Keratinocyte (primary cell): ENCODE data around the gene MSMP. TPM values are rescaled to one million over a fixed set of nuclear protein-coding genes. Genes with fewer than 3 reads are reported as not detected.

Experiments used
- DNase-seq: peaks from one replicate; pipeline ENCODE4 v3.0.0-alpha.2; 2011; ENCODE audit warnings: low read depth, missing footprints, low spot score
- FAIRE-seq: peaks from 2 replicates; lab custom pipeline; 2011; peaks lifted over from hg19 to GRCh38; lab: Jason Lieb, UNC
- H2AFZ ChIP-seq: 2 replicates; pipeline ENCODE4 v1.6.0; 2012; ENCODE audit warnings: low read length, control low read depth, inconsistent platforms; ENCODE audit not compliant: control insufficient read depth
- H3K27ac ChIP-seq: 2 replicates; pipeline ENCODE4 v1.5.1; 2011; ENCODE audit warnings: low read length; ENCODE audit not compliant: control insufficient read depth, insufficient read depth
- H3K27me3 ChIP-seq: 3 replicates; pipeline ENCODE4 v1.6.0; 2011; ENCODE audit warnings: low read length; ENCODE audit not compliant: control insufficient read depth, insufficient read depth; ENCODE audit errors: extremely low read depth
- H3K36me3 ChIP-seq, 2 experiments: 2 replicates in 1 of 2; 3 replicates in 1 of 2; pipeline ENCODE4 v1.5.1; 2011; ENCODE audit warnings: low read length in 2 of 2, mild to moderate bottlenecking in 1 of 2; ENCODE audit not compliant: control insufficient read depth in 2 of 2, insufficient read depth in 2 of 2; ENCODE audit errors: extremely low read depth in 1 of 2
- H3K4me1 ChIP-seq: 3 replicates; pipeline ENCODE4 v1.5.1; 2011; ENCODE audit warnings: low read length; ENCODE audit not compliant: control insufficient read depth, insufficient read depth; ENCODE audit errors: extremely low read depth
- H3K4me2 ChIP-seq: 3 replicates; pipeline ENCODE4 v1.6.0; 2011; ENCODE audit warnings: low read depth, low read length; ENCODE audit not compliant: control insufficient read depth, insufficient read depth; ENCODE audit errors: extremely low read depth
- H3K4me3 ChIP-seq, 3 experiments: fragments of 200-600 bp in 1 of 3; sonication (generic) in 1 of 3; 2 replicates in 2 of 3; 3 replicates in 1 of 3; pipeline ENCODE4 v1.5.1; 2011 to 2016; ENCODE audit warnings: low read length in 3 of 3, mild to moderate bottlenecking in 3 of 3, control low read depth in 2 of 3, inconsistent platforms in 1 of 3, low read depth in 1 of 3, mixed read lengths in 1 of 3, mixed run types in 1 of 3, moderate library complexity in 1 of 3; ENCODE audit not compliant: control insufficient read depth in 2 of 3, insufficient read depth in 2 of 3; ENCODE audit errors: extremely low read depth in 1 of 3
- H3K79me2 ChIP-seq: 2 replicates; pipeline ENCODE4 v1.6.0; 2012; ENCODE audit warnings: low read length; ENCODE audit not compliant: control insufficient read depth, insufficient read depth
- H3K9ac ChIP-seq: 3 replicates; pipeline ENCODE4 v1.6.0; 2011; ENCODE audit warnings: low read length; ENCODE audit not compliant: control insufficient read depth, insufficient read depth; ENCODE audit errors: extremely low read depth
- H3K9me1 ChIP-seq: 3 replicates; pipeline ENCODE4 v1.6.0; 2011; ENCODE audit warnings: low read length; ENCODE audit not compliant: control insufficient read depth, insufficient read depth; ENCODE audit errors: extremely low read depth
- H3K9me3 ChIP-seq: 2 replicates; pipeline ENCODE4 v1.5.1; 2012; ENCODE audit warnings: low read depth, low read length; ENCODE audit not compliant: control insufficient read depth
- H4K20me1 ChIP-seq: 3 replicates; pipeline ENCODE4 v1.6.0; 2011; ENCODE audit warnings: low read length; ENCODE audit not compliant: control insufficient read depth, insufficient read depth; ENCODE audit errors: extremely low read depth
- CTCF ChIP-seq, 3 experiments: IDR thresholded peaks in 1 of 3; conservative IDR thresholded peaks in 1 of 3; optimal IDR thresholded peaks in 1 of 3; 2 replicates in 2 of 3; 3 replicates in 1 of 3; pipeline versions ENCODE3 to v1.5.1; 2011; ENCODE audit warnings: low read length in 3 of 3, mild to moderate bottlenecking in 3 of 3, moderate library complexity in 2 of 3, control low read depth in 1 of 3, inconsistent platforms in 1 of 3; ENCODE audit not compliant: insufficient read depth in 2 of 3; ENCODE audit errors: extremely low read depth in 1 of 3
- EZH2 ChIP-seq: IDR thresholded peaks from one replicate; pipeline ENCODE4 v1.6.1; 2012; ENCODE audit warnings: inconsistent platforms, mild to moderate bottlenecking, low read length, moderate library complexity
- dilution Hi-C: fragments of 300-500 bp; cut with MboI; formaldehyde crosslinking; loops from one replicate; pipeline ENCODE4 v1.7.0; 2020; ENCODE audit warnings: low sequenced_read_pairs; ENCODE audit not compliant: extremely low pct_ligation_motif_present
- polyA plus RNA-seq, 5 experiments: library from polyadenylated mRNA; depleted of rRNA in 3 of 5; stranded (reverse) in 3 of 5; stranded (forward) in 1 of 5; unstranded in 1 of 5; fragments of >200 nt; gene quantifications; 1 replicate in 1 of 5; 2 replicates in 3 of 5; 3 replicates in 1 of 5; pipeline versions ENCODE4 v1.2.1 to v1.2.3, GENCODE V29; 2011 to 2012; ENCODE audit warnings: missing spikeins in 2 of 5, low read depth in 1 of 5, low replicate concordance in 1 of 5

Gene MSMP
- polyA plus RNA-seq, 1 donor (not counting 4 experiments of a cell fraction or from before 2014, with no cell fraction given) = not detected

- no peak for DNase-seq
- Histone ChIP-seq H3K4me2 (no peak overlapping the region), H3K27me3 (no peaks in the 10 kb centered on the region), H2AFZ (no peak overlapping the region), H3K36me3 (no peaks in the 10 kb centered on the region), H3K79me2 (peaks cover 1% of the 10 kb centered on the region), H3K9me3 (no peaks in the 10 kb centered on the region), H3K9ac (no peak overlapping the region), H3K9me1 (no peaks in the 10 kb centered on the region), H4K20me1 (no peaks in the 10 kb centered on the region), H3K4me3 (no peak overlapping the region), H3K4me1 (peaks cover 3% of the 10 kb centered on the region), H3K27ac (no peak overlapping the region)
- TF ChIP-seq EZH2 = no peak
- no peak for TF ChIP-seq CTCF (optimal IDR thresholded peaks at IDR 0.05 in 1 of 3, IDR thresholded peaks at IDR 0.05 in 1 of 3, conservative IDR thresholded peaks at IDR 0.05 in 1 of 3; ENCODE audit: extremely low read depth in 1 of 3, insufficient read depth in 2 of 3, low read length in 3 of 3)
- FAIRE-seq = no peak
- dilution Hi-C loops = no loop called here
These were observed 6.6 kb upstream of the MSMP start for GRCh38 chr9:35760651-35761050.

GRCh38 chr9:35759795-35760194, 5.7 kb upstream of the MSMP start:
- TF ChIP-seq CTCF (optimal IDR thresholded peaks at IDR 0.05 in 1 of 3, IDR thresholded peaks at IDR 0.05 in 1 of 3, conservative IDR thresholded peaks at IDR 0.05 in 1 of 3; ENCODE audit: extremely low read depth in 1 of 3, insufficient read depth in 2 of 3, low read length in 3 of 3) (no peak), EZH2 (no peak)
- no peak overlapping the region for H3K27ac ChIP-seq
- no peak for DNase-seq
- H3K79me2 ChIP-seq = peaks cover 1% of the 10 kb centered on the region
- no peaks in the 10 kb centered on the region for H3K27me3 ChIP-seq
- H3K4me1 ChIP-seq = peaks cover 3% of the 10 kb centered on the region
- dilution Hi-C loops = no loop called here
- H3K36me3 ChIP-seq = peaks cover 1 to 3% of the 10 kb centered on the region in 2 experiments
- H3K4me3 ChIP-seq = no peak overlapping the region
- H4K20me1 ChIP-seq = no peaks in the 10 kb centered on the region
- no peak for FAIRE-seq
- no peak overlapping the region for H3K9ac ChIP-seq
- no peaks in the 10 kb centered on the region for H3K9me3 ChIP-seq
- no peak overlapping the region for H2AFZ ChIP-seq
- H3K9me1 ChIP-seq = no peaks in the 10 kb centered on the region
- H3K4me2 ChIP-seq = no peak overlapping the region
